Stimulated activated CD8-positive, alpha-beta memory T cell treated with anti-CD3 and anti-CD28 coated beads, Interleukin-12 subunit alpha, Interleukin-12 subunit beta, amount 100 ng/mL, for 1 hour (primary cell): ENCODE measurements around the gene GDF2.

Source experiments
- DNase-seq: peaks from one replicate; pipeline ENCODE4 v3.0.0-alpha.2; 2020; ENCODE audit warnings: low read depth

The GDF2 gene

GRCh38 chr10:47333532-47333931 lies 11.3 kb downstream of the GDF2 start:
- DNase-seq, result no peak

GRCh38 chr10:47334466-47335295 lies 12.4 kb downstream of the GDF2 start:
- no peak for DNase-seq

GRCh38 chr10:47335906-47336305 lies 13.7 kb downstream of the GDF2 start:
- no peak for DNase-seq

GRCh38 chr10:47336387-47337134 lies 14.3 kb downstream of the GDF2 start:
- no peak for DNase-seq

GRCh38 chr10:47337310-47337709 lies 15.1 kb downstream of the GDF2 start:
- no peak for DNase-seq

- DNase-seq, result no peak
These were observed 17.0 kb downstream of the GDF2 start for GRCh38 chr10:47339186-47339735.

- DNase-seq, result no peak
These were observed 17.7 kb downstream of the GDF2 start for GRCh38 chr10:47339759-47340607.

GRCh38 chr10:47340608-47341170 lies 18.4 kb downstream of the GDF2 start:
- DNase-seq, result peak; percentile 42

GRCh38 chr10:47344996-47345870 lies 23.0 kb downstream of the GDF2 start:
- DNase-seq, result no peak

GRCh38 chr10:47346581-47347302 lies 24.5 kb downstream of the GDF2 start:
- no peak for DNase-seq

- DNase-seq, result no peak
These were observed 25.0 kb downstream of the GDF2 start for GRCh38 chr10:47347303-47347675.

GRCh38 chr10:47348138-47348651 lies 25.9 kb downstream of the GDF2 start, which contains the start of gene RBP3:
Gene RBP3 (plus strand): TSS chr10:47348363. CDS start chr10:47348485, 122 bp downstream.
- no peak for DNase-seq

- DNase-seq, result no peak
These were observed 26.6 kb downstream of the GDF2 start for GRCh38 chr10:47348661-47349470.

GRCh38 chr10:47349516-47349915 lies 27.3 kb downstream of the GDF2 start:
- no peak for DNase-seq

GRCh38 chr10:47349941-47350371 lies 27.7 kb downstream of the GDF2 start:
- DNase-seq, result no peak

- DNase-seq, result no peak
These were observed 28.7 kb downstream of the GDF2 start for GRCh38 chr10:47350671-47351640.
